ENCODE data around the gene ENAH.

GRCh38 chr1:225664762-225665161 is 11.8 kb upstream of the ENAH start:
- TF ChIP-seq CTCF (conservative IDR thresholded peaks at IDR 0.05 in 1 of 2, IDR thresholded peaks at IDR 0.05 in 1 of 2; ENCODE audit: low read depth in 1 of 2, low read length in 2 of 2) (no peak), EZH2 (IDR thresholded peaks at IDR 0.05; ENCODE audit: low read length, missing control alignments) (no peak)

Measured in fibroblast of lung (primary cell).